Right cardiac atrium (tissue), 5 donors: Measurements from ENCODE around the gene NFKBIA. TPM values are rescaled to one million over a fixed set of nuclear protein-coding genes. Genes with fewer than 3 reads are reported as not detected.
"Not testable (repeated sequence)": the region's sequence is repeated elsewhere in the genome, so short reads cannot be mapped to it uniquely, and the experiment has no call there.

Experiments used
- ATAC-seq, 2 donors: fragments of 200-7000 bp; cut with Tn5 transposase; one replicate each; pipeline versions ENCODE4 v1.8.0 to v1.9.1; 2020; ENCODE audit warnings: moderate library complexity in 2 of 2, mild to moderate bottlenecking in 1 of 2
- DNase-seq, 3 donors: peaks; one replicate each; pipeline ENCODE4 v3.0.0-alpha.2; 2020
- H3K27ac ChIP-seq: one replicate; pipeline ENCODE4 v1.5.1; 2013; ENCODE audit warnings: mild to moderate bottlenecking, low read length, control low read depth, moderate library complexity
- H3K27me3 ChIP-seq: one replicate; pipeline ENCODE4 v1.6.1; 2013; ENCODE audit not compliant: control insufficient read depth, insufficient read depth
- H3K4me1 ChIP-seq: one replicate; pipeline ENCODE4 v1.6.1; 2013; ENCODE audit warnings: low read length; ENCODE audit not compliant: control insufficient read depth, insufficient read depth
- H3K4me3 ChIP-seq: one replicate; pipeline ENCODE4 v1.5.1; 2013; ENCODE audit warnings: low read length, control low read depth
- H3K9me3 ChIP-seq: one replicate; pipeline ENCODE4 v1.6.1; 2013; ENCODE audit warnings: low read length; ENCODE audit not compliant: control insufficient read depth
- WGBS: extraction: QIAGEN DNeasy Blood & Tissue Kit; methylation state at CpG from one replicate; pipeline ENCODE4 v1.1.7; 2013; 5-methylcytosine and 5-hydroxymethylcytosine counted together
- intact Hi-C, 4 donors: fragments of 100-400 bp; cut with DNase I; formaldehyde crosslinking; loops; one replicate each; pipeline versions ENCODE4 v1.11.0 to v1.14.0; 2022 to 2023
- polyA plus RNA-seq: library from polyadenylated mRNA; stranded (reverse); fragments of 200-250 nt; gene quantifications from one replicate; pipeline ENCODE4 v1.2.3, GENCODE V29; 2013
- total RNA-seq, 4 donors: library from RNA; stranded (reverse); fragmentation: NEBNext Ultra II Directional; extraction: Animal tissue kit (Norgen Biotek cat#: 25700); gene quantifications; one replicate each; pipeline ENCODE4 v1.2.1, GENCODE V29; 2021
- donor health status: healthy with polysubstance abuse.
- donor health status: DM: no; HTN: yes; CAD: no.
- donor health status: DM: no; HTN: no; CAD: no.
- donor health status: DM: no; HTN: yes; CAD: no; lungs with severe emphysema.
- donor health status: DM: yes; HTN: yes; CAD: no.

The NFKBIA gene
- total and polyA plus RNA-seq, 5 donors, result 74.0 to 125 (median 102) TPM

GRCh38 chr14:35366521-35366976 is 38.0 kb downstream of the NFKBIA start:
- Histone ChIP-seq H3K4me3 (no peak overlapping the region), H3K27me3 (no peaks in the 10 kb centered on the region), H3K9me3 (no peaks in the 10 kb centered on the region), H3K4me1 (peaks cover 2% of the 10 kb centered on the region), H3K27ac (no peak overlapping the region)
- ATAC-seq, result no peak
- intact Hi-C loops, result no loop called here
- no peak for DNase-seq
- 85% methylated on average over 8 of the region's 8 CpGs for WGBS

DNA sequence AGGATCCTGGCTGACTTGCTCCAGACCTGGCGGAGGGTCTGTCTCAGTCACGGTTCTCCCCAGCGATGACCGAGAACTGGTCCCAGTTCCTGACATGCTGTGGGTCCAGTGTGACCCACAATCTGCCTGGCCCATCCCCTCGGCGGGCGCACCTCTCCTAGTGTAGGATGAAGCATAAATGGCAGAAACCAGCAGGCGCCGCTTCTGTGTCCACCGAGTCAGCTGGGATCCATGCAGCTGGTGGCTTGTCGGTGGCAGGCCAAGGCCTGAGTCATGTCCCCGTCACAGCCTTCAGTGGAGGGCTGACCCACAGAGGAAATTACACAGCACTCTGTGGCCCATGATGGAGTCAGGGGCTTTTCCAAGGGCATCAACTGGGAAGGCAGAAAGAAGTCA is 38.5 kb downstream of the NFKBIA start:
- intact Hi-C loops, result no loop called here

GRCh38 chr14:35365130-35366055 is 39.2 kb downstream of the NFKBIA start:
- Histone ChIP-seq H3K9me3 (no peaks in the 10 kb centered on the region), H3K27me3 (no peaks in the 10 kb centered on the region), H3K4me3 (no peak overlapping the region), H3K4me1 (peaks cover 2% of the 10 kb centered on the region), H3K27ac (peak overlapping the region; percentile 45)
- WGBS, result 63% methylated on average over 13 of the region's 13 CpGs
- peak; percentile 70 to 84 (median 79) for DNase-seq
- intact Hi-C loops, result no loop called here
- peak; percentile 81 to 94 for ATAC-seq

More for the DNA sequence above, 38.5 kb downstream of the NFKBIA start:
- Histone ChIP-seq H3K27me3 (no peaks in the 10 kb centered on the region), H3K27ac (peak overlapping the region; percentile 7), H3K4me1 (peaks cover 2% of the 10 kb centered on the region), H3K9me3 (no peaks in the 10 kb centered on the region), H3K4me3 (no peak overlapping the region)
- peak in 1 of 2 donors; percentile 37 for ATAC-seq
- peak in 2 of 3 donors; percentile 52 to 64 for DNase-seq
- WGBS, result 89% methylated on average over 12 of the region's 12 CpGs

DNA sequence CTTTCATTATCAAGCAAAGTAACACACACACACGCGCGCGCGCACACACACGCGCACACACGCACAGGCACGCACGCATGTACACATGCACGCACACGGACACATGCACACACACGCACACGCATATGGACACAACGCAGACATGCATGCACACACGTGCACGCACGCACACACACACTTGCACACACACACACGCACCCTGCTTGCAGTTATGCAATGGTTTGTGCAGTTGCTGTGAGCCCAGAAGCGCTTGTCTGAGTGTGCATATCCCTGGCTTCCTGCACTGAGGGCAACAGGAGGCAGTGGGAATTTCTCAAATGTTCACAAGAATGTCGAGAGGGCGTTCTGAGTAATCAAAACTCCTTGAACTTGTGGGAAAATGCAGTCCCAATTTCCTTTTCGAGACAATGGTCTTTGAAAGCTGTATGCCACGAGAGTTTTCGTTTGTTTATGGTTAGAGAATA is 41.6 kb downstream of the NFKBIA start:
- H3K27ac ChIP-seq, result no peak overlapping the region
- H3K9me3 ChIP-seq, result no peaks in the 10 kb centered on the region
- ATAC-seq (peak in 1 of 2 donors; percentile 30), DNase-seq (peak in 1 of 3 donors; percentile 62)
- H3K4me3 ChIP-seq, result no peak overlapping the region
- H3K4me1 ChIP-seq, result peaks cover 2% of the 10 kb centered on the region
- intact Hi-C loops, result no loop called here
- 77% methylated on average over 25 of the region's 25 CpGs for WGBS
- H3K27me3 ChIP-seq, result no peaks in the 10 kb centered on the region

GRCh38 chr14:35362450-35362849 is 42.1 kb downstream of the NFKBIA start:
- H3K27ac ChIP-seq, result peak overlapping the region; percentile 23
- ATAC-seq (no peak), DNase-seq (no peak)
- intact Hi-C loops, result no loop called here
- WGBS, result 31% methylated on average over 3 of the region's 3 CpGs
- H3K9me3 ChIP-seq, result no peaks in the 10 kb centered on the region
- H3K4me3 ChIP-seq, result no peak overlapping the region
- H3K27me3 ChIP-seq, result no peaks in the 10 kb centered on the region
- peaks cover 2% of the 10 kb centered on the region for H3K4me1 ChIP-seq

DNA sequence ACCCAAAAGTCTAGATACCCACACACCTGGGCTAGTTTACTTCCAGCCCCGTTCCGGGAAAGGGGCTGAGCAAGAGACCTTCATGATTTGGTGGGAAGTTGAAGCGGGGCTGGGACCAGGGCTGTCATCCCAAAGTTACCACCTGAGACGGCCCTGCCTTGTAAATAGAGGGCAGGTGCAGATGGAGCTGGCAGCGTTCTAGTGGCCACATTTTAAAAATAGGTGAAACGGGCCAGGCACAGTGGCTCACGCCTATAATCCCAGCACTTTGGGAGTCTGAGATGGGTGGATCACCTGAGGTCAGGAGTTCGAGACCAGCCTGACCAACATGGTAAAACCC is 43.4 kb downstream of the NFKBIA start:
- no peak for ATAC-seq
- H3K27me3 ChIP-seq, result no peaks in the 10 kb centered on the region
- 94% methylated on average over 8 of the region's 8 CpGs for WGBS

DNA sequence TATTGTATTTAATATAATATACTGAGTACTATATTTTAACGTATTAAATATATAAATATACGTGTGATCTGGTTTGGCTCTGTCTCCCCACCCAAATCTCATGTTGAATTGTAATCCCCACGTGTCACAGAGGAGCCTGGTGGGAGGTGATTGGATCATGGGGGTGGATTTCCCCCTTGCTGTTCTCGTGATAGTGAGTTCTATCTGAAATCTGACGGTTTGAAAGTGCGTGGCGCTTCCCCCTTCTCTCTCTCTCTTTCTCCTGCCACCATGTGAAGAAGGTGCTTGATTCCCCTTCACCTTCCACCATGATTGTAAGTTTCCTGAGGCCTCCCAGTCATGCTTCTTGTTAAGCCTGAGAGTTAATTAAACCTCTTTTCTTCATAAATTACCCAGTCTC is 44.9 kb downstream of the NFKBIA start:
- intact Hi-C loops, DNase-seq, H3K4me3 ChIP-seq, H3K27ac ChIP-seq, H3K4me1 ChIP-seq, ATAC-seq, H3K9me3 ChIP-seq, H3K27me3 ChIP-seq: not testable (repeated sequence)
- 76% methylated on average over 7 of the region's 7 CpGs for WGBS

More for the DNA sequence above, 43.4 kb downstream of the NFKBIA start:
- Histone ChIP-seq H3K4me3 (no peak overlapping the region), H3K4me1 (peaks cover 2% of the 10 kb centered on the region), H3K27ac (no peak overlapping the region), H3K9me3 (no peaks in the 10 kb centered on the region)
- intact Hi-C loops, result no loop called here
- no peak for DNase-seq

DNA sequence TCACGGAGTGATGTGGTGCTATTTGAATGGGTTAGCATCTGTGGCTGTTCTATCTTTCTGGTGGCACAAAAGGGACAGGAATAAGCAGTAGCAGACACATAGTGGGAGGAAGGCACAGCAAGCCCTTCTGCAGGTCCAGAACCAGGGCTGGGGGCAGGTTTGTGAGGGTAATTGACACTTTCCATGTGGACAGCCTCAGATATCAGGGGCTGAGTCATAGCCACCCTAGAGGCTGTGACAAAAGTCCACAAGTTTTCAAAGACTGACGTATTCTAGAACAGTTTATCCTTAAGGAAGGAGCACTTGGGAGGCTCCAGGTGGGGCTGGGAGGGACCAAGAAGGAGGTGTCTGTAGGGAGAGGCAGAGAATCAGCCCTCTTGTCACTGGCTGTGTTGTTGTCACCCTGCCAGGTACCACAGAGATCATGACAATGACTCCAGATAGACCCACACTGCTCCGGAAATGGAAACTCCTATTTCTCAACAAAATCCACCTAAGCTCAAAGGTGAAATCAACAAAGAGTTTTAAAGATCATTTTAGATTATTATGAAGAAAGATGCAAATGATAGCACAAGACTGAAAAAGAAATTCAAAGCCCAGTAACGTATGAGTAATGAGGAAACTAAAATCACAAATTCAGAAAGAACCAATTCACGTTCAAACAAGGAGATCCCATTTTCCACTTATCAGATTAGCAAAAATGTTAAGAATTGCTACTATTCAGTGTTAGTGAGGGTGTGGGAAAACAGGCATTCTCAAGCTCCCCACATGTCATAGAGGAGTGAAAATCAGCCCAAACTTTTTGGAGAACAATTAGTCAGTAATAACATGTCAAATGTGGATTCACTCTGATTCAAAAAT is 48.3 kb downstream of the NFKBIA start:
- peak; percentile 59 to 62 for ATAC-seq
- WGBS, result 48% methylated on average over 5 of the region's 5 CpGs
- Histone ChIP-seq H3K9me3 (no peaks in the 10 kb centered on the region), H3K4me1 (peaks cover 15% of the 10 kb centered on the region), H3K27ac (peak overlapping the region; percentile 73), H3K27me3 (no peaks in the 10 kb centered on the region), H3K4me3 (no peak overlapping the region)
- DNase-seq, result no peak
- intact Hi-C loops, result no loop called here

- intact Hi-C loops, DNase-seq, H3K9me3 ChIP-seq, H3K4me3 ChIP-seq, H3K27me3 ChIP-seq, H3K27ac ChIP-seq, ATAC-seq: not testable (repeated sequence)
- H3K4me1 ChIP-seq, result peaks cover 15% of the 10 kb centered on the region
- 92% methylated on average over 6 of the region's 6 CpGs for WGBS
Measured at GRCh38 chr14:35355235-35355634, 49.3 kb downstream of the NFKBIA start.

DNA sequence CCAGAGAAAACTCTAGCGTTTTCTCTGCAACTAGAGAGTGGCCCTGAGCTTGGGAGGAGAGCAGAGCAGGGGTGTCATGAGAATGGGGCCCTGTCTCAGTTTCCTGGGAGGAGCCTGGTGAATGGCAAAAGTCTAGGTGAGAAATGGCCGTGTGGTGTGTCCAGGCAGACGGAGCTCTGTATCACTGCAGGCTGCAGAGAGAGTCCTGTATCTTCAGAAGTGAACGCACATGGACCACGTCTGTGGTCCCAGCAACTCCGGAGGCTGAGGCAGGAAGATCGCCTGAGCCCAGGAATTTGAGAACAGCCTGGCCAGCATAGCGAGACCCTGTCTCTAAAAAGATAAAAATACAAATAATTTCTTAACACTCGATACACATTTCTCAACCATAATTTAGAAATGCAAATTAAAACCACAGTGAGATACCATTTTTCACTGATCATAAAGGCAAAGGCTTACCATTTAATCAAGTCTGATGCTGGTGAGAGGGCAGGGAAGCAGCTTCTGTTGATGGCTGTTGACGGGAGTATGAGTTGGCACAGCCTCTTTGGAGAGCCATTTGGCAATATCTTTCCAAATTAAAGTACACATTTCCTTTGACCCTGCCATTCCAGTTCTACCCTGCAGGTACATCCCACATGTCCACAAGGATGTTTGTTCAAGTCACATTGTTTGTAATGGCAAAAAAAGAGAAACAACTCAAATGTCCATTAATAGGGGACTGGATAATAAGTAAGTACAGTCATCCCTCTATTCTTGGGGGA is 51.0 kb downstream of the NFKBIA start:
- no peak for DNase-seq
- no peaks in the 10 kb centered on the region for H3K9me3 ChIP-seq
- 69% methylated on average over 10 of the region's 10 CpGs for WGBS
- no peaks in the 10 kb centered on the region for H3K27me3 ChIP-seq
- no peak overlapping the region for H3K4me3 ChIP-seq
- intact Hi-C loops, result no loop called here
- H3K4me1 ChIP-seq, result peaks cover 15% of the 10 kb centered on the region
- H3K27ac ChIP-seq, result no peak overlapping the region
- ATAC-seq, result no peak
